HepG2 (cell line): ENCODE data around the gene DCPS. TPM values are rescaled to one million over a fixed set of nuclear protein-coding genes. Genes with fewer than 3 reads are reported as not detected.

Source experiments
- HNF4A ChIP-seq: sonication (generic); formaldehyde crosslinking; IDR thresholded peaks from 2 replicates; pipeline ENCODE4 v1.4.0; 2020; ENCODE audit warnings: missing genetic modification reagents
- HOXA5 ChIP-seq: sonication (generic); formaldehyde crosslinking; IDR thresholded peaks from 2 replicates; pipeline ENCODE4 v1.4.0; 2020; ENCODE audit warnings: missing genetic modification reagents
- NR2F6 ChIP-seq, 2 experiments: IDR thresholded peaks; 2 replicates each; pipeline ENCODE4 v1.6.1; 2016; ENCODE audit warnings: antibody characterized with exemption in 1 of 2, mild to moderate bottlenecking in 1 of 2
- SETDB1 ChIP-seq: sonication (generic); formaldehyde crosslinking; IDR thresholded peaks from 2 replicates; pipeline ENCODE4 v1.5.1; 2020; ENCODE audit warnings: missing genetic modification reagents, mild to moderate bottlenecking, borderline replicate concordance
- SMAD9 ChIP-seq: sonication (generic); formaldehyde crosslinking; IDR thresholded peaks from 2 replicates; pipeline ENCODE4 v1.5.1; 2020; ENCODE audit warnings: mild to moderate bottlenecking, missing genetic modification reagents
- SYNCRIP ChIP-seq: fragments of 200-400 bp; formaldehyde crosslinking; IDR thresholded peaks from 2 replicates; pipeline ENCODE4 v1.6.1; 2018; ENCODE audit warnings: mild to moderate bottlenecking, low read depth, low read length; ENCODE audit not compliant: insufficient read depth
- TP53 ChIP-seq: sonication (generic); formaldehyde crosslinking; conservative IDR thresholded peaks from 2 replicates; pipeline ENCODE4 v1.4.0; 2020; ENCODE audit warnings: missing genetic modification reagents
- ZBTB7B ChIP-seq: sonication (generic); formaldehyde crosslinking; IDR thresholded peaks from 2 replicates; pipeline ENCODE4 v1.4.0; 2020; ENCODE audit warnings: missing genetic modification reagents
- ZMAT3 ChIP-seq: sonication (generic); formaldehyde crosslinking; conservative IDR thresholded peaks from 2 replicates; pipeline ENCODE4 v1.7.0; 2021; ENCODE audit warnings: missing genetic modification reagents
- ZNF121 ChIP-seq: sonication (generic); formaldehyde crosslinking; IDR thresholded peaks from 2 replicates; pipeline ENCODE4 v1.5.0; 2020; ENCODE audit warnings: mild to moderate bottlenecking, missing genetic modification reagents
- ZNF17 ChIP-seq: sonication (generic); formaldehyde crosslinking; IDR thresholded peaks from 2 replicates; pipeline ENCODE4 v1.5.0; 2020; ENCODE audit warnings: mild to moderate bottlenecking, missing genetic modification reagents
- ZNF563 ChIP-seq: sonication (generic); formaldehyde crosslinking; IDR thresholded peaks from 2 replicates; pipeline ENCODE4 v1.8.0; 2022; ENCODE audit warnings: mild to moderate bottlenecking, moderate library complexity, missing genetic modification reagents
- polyA plus RNA-seq, 8 experiments: library from polyadenylated mRNA; depleted of rRNA in 3 of 8; stranded (reverse) in 7 of 8; unstranded in 1 of 8; fragments of >200 nt; fragmentation: Illumina TruSeq in 4 of 8; extraction: Trizol in 4 of 8; gene quantifications; 2 replicates each; pipeline versions ENCODE4 v1.2.1 to v1.2.3, GENCODE V29; 2011 to 2016; ENCODE audit warnings: low read depth in 4 of 8, missing spikeins in 1 of 8, mixed read lengths in 1 of 8; ENCODE audit not compliant: insufficient read depth in 1 of 8
- total RNA-seq, 5 experiments: library from RNA; depleted of rRNA; stranded (reverse); fragments of >200 nt; fragmentation: Illumina TruSeq; extraction: Trizol; gene quantifications; 2 replicates each; pipeline ENCODE4 v1.2.3, GENCODE V29; 2016; ENCODE audit warnings: low read depth in 1 of 5
- TF ChIP-seq, protein P1 (sequence below): sonication (generic); formaldehyde crosslinking; IDR thresholded peaks from 2 replicates; pipeline ENCODE4 v1.4.0; 2020; ENCODE audit warnings: missing genetic modification reagents
- TF ChIP-seq, protein P2 (sequence below), 2 experiments: sonication (generic) in 1 of 2; formaldehyde crosslinking in 1 of 2; IDR thresholded peaks; 2 replicates each; pipeline versions ENCODE4 v1.4.0 to v1.6.1; 2016 to 2020; ENCODE audit warnings: borderline replicate concordance in 1 of 2, low read depth in 1 of 2, mild to moderate bottlenecking in 1 of 2, missing genetic modification reagents in 1 of 2
- TF ChIP-seq, protein P3 (sequence below): sonication (generic); formaldehyde crosslinking; conservative IDR thresholded peaks from 2 replicates; pipeline ENCODE4 v1.8.1; 2023; ENCODE audit warnings: missing genetic modification reagents
- TF ChIP-seq, protein P4 (sequence below): sonication (generic); formaldehyde crosslinking; IDR thresholded peaks from 2 replicates; pipeline ENCODE4 v1.4.0; 2020; ENCODE audit warnings: missing genetic modification reagents, borderline replicate concordance

DCPS gene
- total and polyA plus RNA-seq, 2 of the 13 experiments (the other 11 are each of a cell fraction or from before 2014, with no cell fraction given) = 21.9 to 22.5 TPM

DNA sequence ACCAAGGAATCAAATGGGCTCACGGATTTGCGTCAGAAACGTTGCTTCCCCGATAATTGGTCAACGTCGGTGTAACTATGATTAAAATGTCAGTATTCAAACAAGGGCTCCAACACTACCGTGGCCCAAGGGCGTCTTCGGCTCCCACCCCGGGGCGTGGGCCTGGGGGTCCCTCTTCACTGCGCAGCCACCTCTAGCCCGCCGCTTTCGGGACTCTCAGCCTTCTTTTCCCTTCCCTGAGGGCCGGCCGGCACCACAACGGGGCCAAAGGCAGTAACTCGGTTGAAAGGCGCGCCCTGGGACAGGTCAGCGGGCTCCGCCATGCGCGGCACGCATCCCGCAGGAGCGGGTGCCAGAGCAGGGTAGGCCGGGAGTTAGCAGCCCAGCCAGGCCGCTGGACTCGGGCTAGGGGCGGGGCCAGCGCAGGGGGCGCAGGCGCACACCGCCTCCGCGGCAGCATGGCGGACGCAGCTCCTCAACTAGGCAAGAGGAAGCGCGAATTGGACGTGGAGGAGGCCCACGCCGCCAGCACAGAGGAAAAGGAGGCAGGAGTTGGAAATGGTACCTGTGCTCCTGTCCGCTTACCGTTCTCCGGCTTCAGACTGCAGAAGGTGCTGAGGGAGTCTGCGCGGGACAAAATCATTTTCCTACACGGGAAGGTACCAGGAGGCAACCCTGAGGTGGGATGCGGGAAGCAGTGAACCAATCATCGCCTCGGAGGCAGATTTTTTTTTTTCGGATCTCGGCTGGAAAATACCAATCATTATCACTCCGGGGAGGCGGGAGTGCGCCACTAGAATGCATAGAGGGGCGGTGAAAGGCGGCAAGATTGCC lies at the start of gene DCPS (continued):
- TF ChIP-seq, protein P1, sequence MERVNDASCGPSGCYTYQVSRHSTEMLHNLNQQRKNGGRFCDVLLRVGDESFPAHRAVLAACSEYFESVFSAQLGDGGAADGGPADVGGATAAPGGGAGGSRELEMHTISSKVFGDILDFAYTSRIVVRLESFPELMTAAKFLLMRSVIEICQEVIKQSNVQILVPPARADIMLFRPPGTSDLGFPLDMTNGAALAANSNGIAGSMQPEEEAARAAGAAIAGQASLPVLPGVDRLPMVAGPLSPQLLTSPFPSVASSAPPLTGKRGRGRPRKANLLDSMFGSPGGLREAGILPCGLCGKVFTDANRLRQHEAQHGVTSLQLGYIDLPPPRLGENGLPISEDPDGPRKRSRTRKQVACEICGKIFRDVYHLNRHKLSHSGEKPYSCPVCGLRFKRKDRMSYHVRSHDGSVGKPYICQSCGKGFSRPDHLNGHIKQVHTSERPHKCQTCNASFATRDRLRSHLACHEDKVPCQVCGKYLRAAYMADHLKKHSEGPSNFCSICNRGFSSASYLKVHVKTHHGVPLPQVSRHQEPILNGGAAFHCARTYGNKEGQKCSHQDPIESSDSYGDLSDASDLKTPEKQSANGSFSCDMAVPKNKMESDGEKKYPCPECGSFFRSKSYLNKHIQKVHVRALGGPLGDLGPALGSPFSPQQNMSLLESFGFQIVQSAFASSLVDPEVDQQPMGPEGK (CRISPR knock-in tag) = peak; percentile 58; the same call in 1 of the 2 replicates
- TF ChIP-seq NR2F6 (IDR thresholded peaks at IDR 0.05) (no peak), NR2F6 (CRISPR knock-in tag; IDR thresholded peaks at IDR 0.05) (peak; percentile 52; the same call in 1 of the 2 replicates), HNF4A (CRISPR knock-in tag) (peak; percentile 34), SMAD9 (CRISPR knock-in tag) (no peak), TP53 (CRISPR knock-in tag) (0 out of 2 replicates have a peak, but pooled peaks have one; percentile 79), ZNF17 (CRISPR knock-in tag) (no peak), ZMAT3 (peak; percentile 83; the same call in 1 of the 2 replicates), HOXA5 (CRISPR knock-in tag) (peak; percentile 69; the same call in 1 of the 2 replicates), SETDB1 (CRISPR knock-in tag) (peak; percentile 62; the same call in 1 of the 2 replicates), SYNCRIP (no peak), ZBTB7B (CRISPR knock-in tag) (peak; percentile 88), ZNF121 (no peak), ZNF563 (CRISPR knock-in tag) (peak; percentile 97)
- TF ChIP-seq, protein P2, sequence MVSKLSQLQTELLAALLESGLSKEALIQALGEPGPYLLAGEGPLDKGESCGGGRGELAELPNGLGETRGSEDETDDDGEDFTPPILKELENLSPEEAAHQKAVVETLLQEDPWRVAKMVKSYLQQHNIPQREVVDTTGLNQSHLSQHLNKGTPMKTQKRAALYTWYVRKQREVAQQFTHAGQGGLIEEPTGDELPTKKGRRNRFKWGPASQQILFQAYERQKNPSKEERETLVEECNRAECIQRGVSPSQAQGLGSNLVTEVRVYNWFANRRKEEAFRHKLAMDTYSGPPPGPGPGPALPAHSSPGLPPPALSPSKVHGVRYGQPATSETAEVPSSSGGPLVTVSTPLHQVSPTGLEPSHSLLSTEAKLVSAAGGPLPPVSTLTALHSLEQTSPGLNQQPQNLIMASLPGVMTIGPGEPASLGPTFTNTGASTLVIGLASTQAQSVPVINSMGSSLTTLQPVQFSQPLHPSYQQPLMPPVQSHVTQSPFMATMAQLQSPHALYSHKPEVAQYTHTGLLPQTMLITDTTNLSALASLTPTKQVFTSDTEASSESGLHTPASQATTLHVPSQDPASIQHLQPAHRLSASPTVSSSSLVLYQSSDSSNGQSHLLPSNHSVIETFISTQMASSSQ (IDR thresholded peaks at IDR 0.05; ENCODE audit: low read depth) = no peak
- TF ChIP-seq, protein P2 (CRISPR knock-in tag; IDR thresholded peaks at IDR 0.05; ENCODE audit: borderline replicate concordance) = no peak
- TF ChIP-seq, protein P3, sequence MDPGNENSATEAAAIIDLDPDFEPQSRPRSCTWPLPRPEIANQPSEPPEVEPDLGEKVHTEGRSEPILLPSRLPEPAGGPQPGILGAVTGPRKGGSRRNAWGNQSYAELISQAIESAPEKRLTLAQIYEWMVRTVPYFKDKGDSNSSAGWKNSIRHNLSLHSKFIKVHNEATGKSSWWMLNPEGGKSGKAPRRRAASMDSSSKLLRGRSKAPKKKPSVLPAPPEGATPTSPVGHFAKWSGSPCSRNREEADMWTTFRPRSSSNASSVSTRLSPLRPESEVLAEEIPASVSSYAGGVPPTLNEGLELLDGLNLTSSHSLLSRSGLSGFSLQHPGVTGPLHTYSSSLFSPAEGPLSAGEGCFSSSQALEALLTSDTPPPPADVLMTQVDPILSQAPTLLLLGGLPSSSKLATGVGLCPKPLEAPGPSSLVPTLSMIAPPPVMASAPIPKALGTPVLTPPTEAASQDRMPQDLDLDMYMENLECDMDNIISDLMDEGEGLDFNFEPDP (CRISPR knock-in tag) = no peak
- TF ChIP-seq, protein P4, sequence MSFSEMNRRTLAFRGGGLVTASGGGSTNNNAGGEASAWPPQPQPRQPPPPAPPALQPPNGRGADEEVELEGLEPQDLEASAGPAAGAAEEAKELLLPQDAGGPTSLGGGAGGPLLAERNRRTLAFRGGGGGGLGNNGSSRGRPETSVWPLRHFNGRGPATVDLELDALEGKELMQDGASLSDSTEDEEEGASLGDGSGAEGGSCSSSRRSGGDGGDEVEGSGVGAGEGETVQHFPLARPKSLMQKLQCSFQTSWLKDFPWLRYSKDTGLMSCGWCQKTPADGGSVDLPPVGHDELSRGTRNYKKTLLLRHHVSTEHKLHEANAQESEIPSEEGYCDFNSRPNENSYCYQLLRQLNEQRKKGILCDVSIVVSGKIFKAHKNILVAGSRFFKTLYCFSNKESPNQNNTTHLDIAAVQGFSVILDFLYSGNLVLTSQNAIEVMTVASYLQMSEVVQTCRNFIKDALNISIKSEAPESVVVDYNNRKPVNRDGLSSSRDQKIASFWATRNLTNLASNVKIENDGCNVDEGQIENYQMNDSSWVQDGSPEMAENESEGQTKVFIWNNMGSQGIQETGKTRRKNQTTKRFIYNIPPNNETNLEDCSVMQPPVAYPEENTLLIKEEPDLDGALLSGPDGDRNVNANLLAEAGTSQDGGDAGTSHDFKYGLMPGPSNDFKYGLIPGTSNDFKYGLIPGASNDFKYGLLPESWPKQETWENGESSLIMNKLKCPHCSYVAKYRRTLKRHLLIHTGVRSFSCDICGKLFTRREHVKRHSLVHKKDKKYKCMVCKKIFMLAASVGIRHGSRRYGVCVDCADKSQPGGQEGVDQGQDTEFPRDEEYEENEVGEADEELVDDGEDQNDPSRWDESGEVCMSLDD (CRISPR knock-in tag) = no peak
